Skeletal muscle tissue (tissue), 4 donors: Measurements from ENCODE around the gene CD59. TPM values are rescaled to one million over a fixed set of nuclear protein-coding genes. Genes with fewer than 3 reads are reported as not detected.

Source experiments
- H3K27ac ChIP-seq: one replicate; pipeline ENCODE4 v1.7.0; 2013; ENCODE audit warnings: mild to moderate bottlenecking, low read depth, low read length, inconsistent platforms
- H3K27me3 ChIP-seq, 3 donors: one replicate each; pipeline ENCODE4 v1.7.0; 2013; ENCODE audit warnings: low read length in 3 of 3; ENCODE audit not compliant: control insufficient read depth in 3 of 3, insufficient read depth in 3 of 3
- H3K36me3 ChIP-seq, 3 donors: one replicate each; pipeline ENCODE4 v1.7.0; 2013; ENCODE audit warnings: low read length in 3 of 3; ENCODE audit not compliant: control insufficient read depth in 3 of 3, insufficient read depth in 3 of 3
- H3K4me1 ChIP-seq, 3 donors: one replicate each; pipeline ENCODE4 v1.7.0; 2013; ENCODE audit warnings: low read length in 3 of 3, mild to moderate bottlenecking in 3 of 3; ENCODE audit not compliant: control insufficient read depth in 3 of 3, insufficient read depth in 3 of 3
- H3K4me3 ChIP-seq, 3 donors: one replicate each; pipeline ENCODE4 v1.7.0; 2013; ENCODE audit warnings: low read length in 3 of 3
- H3K9ac ChIP-seq, 3 donors: one replicate each; pipeline ENCODE4 v1.7.0; 2013; ENCODE audit warnings: low read length in 3 of 3, mild to moderate bottlenecking in 3 of 3, moderate library complexity in 2 of 3, low read depth in 1 of 3
- H3K9me3 ChIP-seq, 3 donors: one replicate each; pipeline ENCODE4 v1.7.0; 2013; ENCODE audit warnings: low read length in 3 of 3; ENCODE audit not compliant: control insufficient read depth in 3 of 3
- total RNA-seq: library from RNA; depleted of rRNA; stranded (reverse); fragments of >200 nt; gene quantifications from one replicate; pipeline ENCODE4 v1.2.3, GENCODE V29; 2014
- donor health status: Osteomylitis.

Gene CD59
- total RNA-seq, 1 donor from 2014 or later: 64.7 TPM

- peaks cover 0 to 15% (median 11%) of the 10 kb centered on the region in 3 donors for H3K36me3 ChIP-seq
- H3K27ac ChIP-seq: peak overlapping the region; percentile 86
- peak overlapping the region; percentile 89 to 90 (median 89) for H3K9ac ChIP-seq
- no peaks in the 10 kb centered on the region for H3K9me3 ChIP-seq
- H3K4me1 ChIP-seq: peaks cover 18 to 39% (median 22%) of the 10 kb centered on the region in 3 donors
- H3K4me3 ChIP-seq: peak overlapping the region; percentile 75 to 90 (median 90)
- H3K27me3 ChIP-seq: peaks cover 0 to 2% (median 0%) of the 10 kb centered on the region in 3 donors
Observed at GRCh38 chr11:33773404-33773986, 37.3 kb upstream of the CD59 start.

GRCh38 chr11:33772870-33773269 is 36.6 kb upstream of the CD59 start:
- Histone ChIP-seq H3K4me1 (peaks cover 18 to 39% (median 22%) of the 10 kb centered on the region in 3 donors), H3K27ac (no peak overlapping the region), H3K9ac (peak overlapping the region in 2 of 3 donors; percentile 89 to 90), H3K4me3 (peak overlapping the region; percentile 75 to 90 (median 90)), H3K9me3 (no peaks in the 10 kb centered on the region), H3K36me3 (peaks cover 0 to 18% (median 17%) of the 10 kb centered on the region in 3 donors), H3K27me3 (no peaks in the 10 kb centered on the region)

GRCh38 chr11:33772300-33772699 is 36.1 kb upstream of the CD59 start:
- Histone ChIP-seq H3K4me3 (no peak overlapping the region), H3K27ac (no peak overlapping the region), H3K36me3 (peaks cover 0 to 22% (median 22%) of the 10 kb centered on the region in 3 donors), H3K9me3 (no peaks in the 10 kb centered on the region), H3K27me3 (no peaks in the 10 kb centered on the region), H3K9ac (no peak overlapping the region), H3K4me1 (peaks cover 18 to 39% (median 22%) of the 10 kb centered on the region in 3 donors)

GRCh38 chr11:33770236-33770635 is 34.0 kb upstream of the CD59 start:
- peaks cover 3 to 36% (median 30%) of the 10 kb centered on the region in 3 donors for H3K36me3 ChIP-seq
- no peaks in the 10 kb centered on the region for H3K9me3 ChIP-seq
- peaks cover 16 to 33% (median 19%) of the 10 kb centered on the region in 3 donors for H3K4me1 ChIP-seq
- H3K27me3 ChIP-seq: no peaks in the 10 kb centered on the region
- no peak overlapping the region for H3K4me3 ChIP-seq
- no peak overlapping the region for H3K27ac ChIP-seq
- H3K9ac ChIP-seq: no peak overlapping the region

GRCh38 chr11:33769542-33769941 is 33.3 kb upstream of the CD59 start:
- peaks cover 14 to 29% (median 15%) of the 10 kb centered on the region in 3 donors for H3K4me1 ChIP-seq
- no peak overlapping the region for H3K4me3 ChIP-seq
- no peak overlapping the region for H3K27ac ChIP-seq
- H3K27me3 ChIP-seq: no peaks in the 10 kb centered on the region
- no peak overlapping the region for H3K9ac ChIP-seq
- no peaks in the 10 kb centered on the region for H3K9me3 ChIP-seq
- H3K36me3 ChIP-seq: peaks cover 3 to 42% (median 34%) of the 10 kb centered on the region in 3 donors

GRCh38 chr11:33767624-33768023 is 31.4 kb upstream of the CD59 start:
- peaks cover 4 to 14% (median 4%) of the 10 kb centered on the region in 3 donors for H3K4me1 ChIP-seq
- peaks cover 5 to 52% (median 35%) of the 10 kb centered on the region in 3 donors for H3K36me3 ChIP-seq
- H3K9ac ChIP-seq: no peak overlapping the region

GRCh38 chr11:33766085-33766484 is 29.9 kb upstream of the CD59 start:
- Histone ChIP-seq H3K4me1 (peaks cover 0 to 3% (median 0%) of the 10 kb centered on the region in 3 donors), H3K9me3 (no peaks in the 10 kb centered on the region), H3K27ac (no peak overlapping the region), H3K27me3 (no peaks in the 10 kb centered on the region), H3K36me3 (peaks cover 5 to 52% (median 35%) of the 10 kb centered on the region in 3 donors), H3K9ac (no peak overlapping the region), H3K4me3 (no peak overlapping the region)

More at GRCh38 chr11:33767624-33768023, 31.4 kb upstream of the CD59 start:
- H3K9me3 ChIP-seq: no peaks in the 10 kb centered on the region
- H3K27ac ChIP-seq: no peak overlapping the region
- H3K27me3 ChIP-seq: no peaks in the 10 kb centered on the region
- no peak overlapping the region for H3K4me3 ChIP-seq

- Histone ChIP-seq H3K4me1 (no peaks in the 10 kb centered on the region), H3K9me3 (no peaks in the 10 kb centered on the region), H3K4me3 (no peak overlapping the region), H3K27ac (no peak overlapping the region), H3K27me3 (no peaks in the 10 kb centered on the region), H3K36me3 (peaks cover 14 to 51% (median 38%) of the 10 kb centered on the region in 3 donors), H3K9ac (no peak overlapping the region)
Observed at GRCh38 chr11:33761471-33761870, 25.2 kb upstream of the CD59 start.

GRCh38 chr11:33753304-33753967 is 17.2 kb upstream of the CD59 start:
- no peaks in the 10 kb centered on the region for H3K27me3 ChIP-seq
- peak overlapping the region; percentile 55 to 67 (median 60) for H3K4me3 ChIP-seq
- H3K9ac ChIP-seq: peak overlapping the region; percentile 71 to 77 (median 75)
- peak overlapping the region; percentile 90 for H3K27ac ChIP-seq
- H3K36me3 ChIP-seq: peaks cover 4 to 51% (median 29%) of the 10 kb centered on the region in 3 donors
- H3K9me3 ChIP-seq: no peaks in the 10 kb centered on the region
- H3K4me1 ChIP-seq: peaks cover 0 to 5% (median 0%) of the 10 kb centered on the region in 3 donors

GRCh38 chr11:33751878-33752277 is 15.7 kb upstream of the CD59 start:
- Histone ChIP-seq H3K4me3 (peak overlapping the region; percentile 4 to 55 (median 39)), H3K9me3 (no peaks in the 10 kb centered on the region), H3K36me3 (peaks cover 3 to 44% (median 19%) of the 10 kb centered on the region in 3 donors), H3K27ac (peak overlapping the region; percentile 90), H3K9ac (peak overlapping the region; percentile 24 to 75 (median 71)), H3K27me3 (no peaks in the 10 kb centered on the region), H3K4me1 (peaks cover 3 to 5% (median 4%) of the 10 kb centered on the region in 3 donors)
